ENCODE results near the gene DISC1.
"Not testable (repeated sequence)": the region's sequence is repeated elsewhere in the genome, so short reads cannot be mapped to it uniquely, and the experiment has no call there.

The DISC1 gene

DNA sequence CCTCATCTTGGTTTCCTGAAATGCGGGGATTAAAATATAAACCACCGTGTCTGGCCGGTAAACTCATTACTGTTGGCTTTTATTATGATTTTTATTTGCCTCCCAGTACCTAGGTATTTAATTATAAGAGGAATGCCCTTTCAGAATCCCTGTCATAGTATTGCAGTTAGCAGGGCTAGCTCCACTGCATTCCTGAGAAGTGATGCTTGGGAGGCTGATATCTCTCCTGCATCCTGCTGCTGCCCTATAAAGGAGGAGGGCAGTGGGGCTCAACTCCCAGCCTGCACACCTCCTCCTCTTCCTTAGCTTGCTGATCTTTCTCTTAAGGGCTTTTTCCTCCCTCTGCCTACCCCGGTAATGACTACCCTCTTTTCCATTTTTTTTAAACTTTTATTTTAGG is 19.9 kb upstream of the DISC1 start:
- DNase-seq, result no peak

DNA sequence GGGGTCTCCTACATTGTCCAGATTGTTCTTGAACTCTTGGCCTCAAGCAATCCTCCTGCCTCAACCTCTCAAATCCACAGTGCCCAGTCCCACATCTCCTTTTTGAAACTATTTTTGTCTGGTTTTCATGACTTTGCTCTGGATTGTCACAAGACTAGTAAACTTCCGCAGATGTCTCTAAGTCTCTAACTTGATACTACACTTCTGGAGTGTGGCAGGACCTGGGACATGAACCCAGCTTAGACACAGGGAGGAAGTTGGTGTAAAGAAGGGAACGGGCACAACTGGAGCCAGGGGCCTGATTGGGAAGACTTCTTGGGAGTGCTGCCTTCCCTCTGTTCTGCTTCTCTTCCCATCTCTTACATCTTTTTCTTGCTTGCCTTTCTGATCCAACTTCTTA is 16.2 kb upstream of the DISC1 start:
- DNase-seq, result no peak

DNA sequence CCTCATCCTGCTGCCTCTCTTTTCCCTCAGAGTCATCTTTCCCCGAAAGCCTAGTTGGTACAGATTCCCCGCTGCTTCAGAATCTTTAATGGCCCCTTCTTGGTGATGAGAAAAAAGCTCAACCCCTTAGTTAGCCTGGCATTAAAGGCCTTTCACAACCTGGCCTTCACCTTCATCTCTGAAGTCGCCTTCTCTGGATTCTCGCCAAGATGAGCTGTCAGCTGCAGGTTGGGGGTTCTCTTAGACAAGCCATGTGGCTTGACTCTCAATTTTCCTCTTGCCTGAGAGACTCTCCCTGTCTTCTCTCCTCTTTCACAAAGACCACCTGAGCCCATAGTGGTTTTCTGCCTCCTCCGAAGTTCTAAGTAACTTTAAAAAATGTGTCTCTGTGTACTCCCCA is 15.5 kb upstream of the DISC1 start:
- DNase-seq, result no peak

DNA sequence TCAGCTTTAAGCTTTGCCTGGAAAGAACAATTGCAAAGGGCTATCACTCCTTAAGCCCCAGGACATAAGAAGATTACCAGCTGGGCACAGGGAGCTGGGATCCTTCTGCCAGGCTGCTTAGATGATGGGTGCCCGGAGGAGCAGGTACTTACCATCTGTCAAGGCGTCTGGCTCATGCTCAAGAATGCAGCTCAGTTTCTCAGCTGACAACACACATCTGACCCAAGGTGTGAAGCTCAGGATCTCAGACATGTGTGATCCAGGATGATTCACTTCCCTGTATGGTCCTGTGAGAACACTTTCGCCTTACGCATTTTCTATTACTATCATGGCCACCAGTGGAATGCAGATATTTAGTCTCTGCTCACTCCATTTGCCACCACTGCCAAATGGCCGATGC is 14.7 kb upstream of the DISC1 start:
- DNase-seq, result no peak

DNA sequence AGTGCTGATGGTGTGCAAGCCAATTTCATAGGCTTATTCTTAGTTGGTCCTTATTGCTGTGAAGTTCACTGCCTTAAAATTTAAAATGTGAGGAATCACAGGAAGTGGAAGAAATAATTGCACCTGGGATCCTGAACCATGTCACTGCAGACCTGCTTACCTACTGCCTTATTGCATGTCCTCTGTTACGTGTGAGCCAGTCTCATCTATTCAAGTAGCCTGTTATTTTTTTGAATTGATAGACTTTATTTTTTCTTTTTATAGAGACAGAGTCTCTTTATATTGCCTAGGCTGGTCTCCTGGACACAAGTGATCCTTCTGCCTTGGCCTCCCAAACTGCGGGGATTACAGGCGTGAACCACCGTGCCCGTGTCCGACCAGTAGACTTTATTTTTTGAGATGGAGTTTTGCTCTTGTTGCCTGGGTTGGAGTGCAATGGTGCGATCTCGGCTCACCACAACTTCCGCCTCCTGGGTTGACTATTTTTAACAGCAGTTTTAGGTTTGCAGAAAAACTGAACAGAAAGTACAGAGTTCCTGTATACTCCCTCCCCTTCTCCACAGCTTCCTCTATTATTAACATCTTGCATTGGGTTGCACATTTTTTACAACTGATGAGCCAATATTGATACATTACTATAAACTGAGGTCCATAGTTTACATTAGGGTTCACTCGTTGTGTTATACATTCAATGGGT is 14.0 kb upstream of the DISC1 start:
- DNase-seq, result peak; percentile 37

DNA sequence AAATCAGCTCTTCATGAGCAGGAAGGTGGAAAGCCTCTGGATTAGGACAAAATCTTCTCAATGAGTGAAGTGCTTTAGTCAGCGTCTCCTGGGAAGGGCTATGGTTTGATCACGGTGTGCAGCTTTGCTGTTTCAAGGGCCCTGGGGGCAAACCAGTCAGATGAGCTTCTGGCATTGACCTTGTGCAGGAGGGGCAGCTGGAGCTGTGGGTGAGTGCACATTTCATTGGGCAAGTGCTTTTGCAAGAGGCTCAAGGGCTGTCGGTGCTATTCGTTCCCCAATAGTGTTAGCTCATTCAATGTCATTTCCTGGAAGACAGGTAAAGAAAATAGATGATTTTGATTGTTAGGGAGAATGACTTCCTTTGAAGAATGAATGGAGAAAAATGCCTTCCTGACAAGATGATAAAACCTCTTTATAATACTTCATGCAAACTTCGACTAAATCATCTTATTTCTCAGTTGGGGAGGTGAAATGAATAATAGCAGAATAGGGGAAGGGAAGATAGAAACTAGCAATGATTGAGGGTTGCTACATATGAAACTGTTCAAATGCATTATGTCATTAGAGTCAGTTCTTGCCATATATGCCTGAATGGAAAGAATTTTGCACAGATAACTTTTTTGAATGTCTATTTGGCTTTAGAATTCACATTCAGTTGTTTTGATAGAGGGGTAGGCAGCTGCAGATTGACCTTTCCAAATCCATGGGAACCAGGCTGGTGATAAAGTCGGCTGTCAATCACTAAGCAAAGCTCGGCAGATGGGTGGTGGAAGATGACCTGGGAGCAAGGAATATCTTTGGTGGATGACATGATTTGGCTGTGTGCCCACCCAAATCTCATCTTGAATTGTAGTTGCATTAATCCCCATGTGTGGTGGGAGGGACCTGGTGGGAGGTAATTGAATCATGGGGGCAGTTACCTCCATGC is 12.9 kb upstream of the DISC1 start:
- no peak for DNase-seq

DNA sequence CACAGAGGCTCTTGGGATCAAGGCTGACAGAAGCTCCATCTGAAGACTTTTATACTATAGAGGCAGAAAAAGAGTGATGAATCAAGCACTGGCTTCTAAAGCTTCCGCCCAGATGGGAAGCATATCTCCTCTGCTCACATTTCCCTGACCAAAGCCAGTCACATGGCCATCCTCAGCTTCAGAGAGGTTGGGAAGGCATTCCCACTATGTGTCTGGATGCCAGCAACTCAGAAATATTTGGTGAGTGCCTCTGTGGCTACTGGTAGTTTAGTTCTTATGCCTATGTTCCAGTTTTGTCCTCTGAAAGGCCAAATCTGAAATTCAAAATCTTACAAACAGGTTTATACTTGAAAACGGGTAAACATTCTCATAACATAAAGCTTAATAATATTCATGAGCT is 9.9 kb upstream of the DISC1 start:
- no peak for DNase-seq

DNA sequence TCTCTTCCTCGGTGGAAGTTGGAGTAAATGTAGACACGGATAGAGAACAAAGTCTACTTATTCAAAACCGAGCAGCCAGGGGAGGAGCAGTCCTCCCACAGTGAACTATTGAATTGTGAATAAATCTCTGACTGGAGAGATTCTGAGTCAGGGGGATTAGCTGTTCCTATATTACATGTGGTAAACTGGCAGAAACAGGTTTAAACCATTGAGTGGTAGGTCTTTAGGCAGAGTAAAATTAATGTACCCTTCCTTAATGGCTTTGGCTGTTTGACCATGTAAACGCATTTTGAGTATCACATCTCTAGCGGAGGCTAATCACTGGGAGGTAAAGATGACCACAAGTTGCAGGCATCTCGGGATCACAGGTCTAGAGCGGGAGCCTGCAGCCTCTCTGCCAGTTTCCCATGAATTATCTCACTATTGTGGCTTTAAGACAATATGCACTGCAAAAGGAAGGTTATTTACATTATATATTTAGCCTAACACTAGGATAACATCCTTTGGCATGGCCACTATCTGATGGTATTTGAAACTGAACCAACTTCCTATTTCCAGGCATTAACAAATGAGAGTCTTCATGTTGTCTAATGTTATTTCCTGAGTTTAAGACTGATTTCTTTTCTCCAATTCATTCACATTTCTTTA is 7.9 kb upstream of the DISC1 start:
- no peak for DNase-seq

DNA sequence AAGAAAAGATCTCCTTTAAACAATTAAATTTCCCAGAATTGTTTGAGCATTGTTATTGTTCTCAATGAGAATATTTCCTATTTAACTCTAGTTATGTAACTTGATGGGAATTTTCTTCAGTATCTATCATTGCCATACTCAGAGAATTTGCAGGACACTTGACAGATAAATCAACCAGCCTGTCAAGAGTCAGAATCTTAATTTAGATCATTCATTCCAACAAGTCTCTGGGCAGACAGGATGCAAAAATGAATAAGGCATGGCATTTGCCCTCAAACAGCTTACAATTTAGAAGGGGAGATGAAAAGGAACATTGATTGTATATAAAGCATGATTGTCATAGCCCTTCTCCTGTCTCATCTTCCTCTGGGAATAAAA is 7.3 kb upstream of the DISC1 start:
- DNase-seq, result no peak

DNA sequence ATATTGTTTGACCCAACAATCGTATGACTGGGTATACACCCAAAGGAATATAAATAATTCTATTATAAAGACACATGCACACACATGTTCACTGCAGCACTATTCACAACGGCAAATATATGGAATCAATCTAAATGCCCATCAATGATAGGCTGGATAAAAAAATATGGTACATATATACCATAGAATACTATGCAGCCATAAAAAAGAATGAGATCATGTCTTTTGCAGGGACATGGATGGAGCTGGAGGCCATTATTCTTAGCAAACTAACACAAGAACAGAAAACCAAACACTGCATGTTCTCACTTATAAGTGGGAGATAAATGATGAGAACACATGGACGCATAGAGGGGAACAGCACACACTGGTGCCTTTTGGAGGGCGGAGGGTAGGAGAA is 1.5 kb upstream of the DISC1 start:
- DNase-seq, result not testable (repeated sequence)

DNA sequence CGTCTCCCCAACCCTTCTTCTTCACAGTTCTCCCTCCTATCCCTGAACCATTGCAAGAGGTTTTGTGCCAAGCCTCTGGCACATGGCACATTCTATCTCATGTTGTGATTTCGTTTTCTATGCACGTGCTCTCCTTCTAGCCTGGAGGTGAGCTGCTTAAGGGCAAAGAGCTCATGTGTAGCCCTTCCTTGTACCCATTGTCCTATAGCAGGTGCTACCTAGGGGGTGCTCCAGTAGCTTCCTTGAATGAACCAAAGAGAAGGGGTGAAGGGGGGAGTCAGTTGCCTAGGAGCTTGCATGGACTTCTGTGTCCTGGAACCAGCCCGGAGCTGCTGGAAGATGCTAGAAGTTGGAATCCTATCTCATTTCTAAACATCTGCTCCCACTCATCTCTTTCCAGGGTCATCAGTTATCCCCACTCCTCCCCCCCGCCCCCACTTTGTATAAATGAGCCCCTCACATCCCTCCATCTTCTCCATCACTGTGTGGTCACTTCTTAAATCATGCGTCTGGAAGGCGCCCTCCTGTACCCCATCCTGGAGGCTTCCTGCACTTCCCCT is 535 bp upstream of the DISC1 start:
- DNase-seq, result no peak

DNA sequence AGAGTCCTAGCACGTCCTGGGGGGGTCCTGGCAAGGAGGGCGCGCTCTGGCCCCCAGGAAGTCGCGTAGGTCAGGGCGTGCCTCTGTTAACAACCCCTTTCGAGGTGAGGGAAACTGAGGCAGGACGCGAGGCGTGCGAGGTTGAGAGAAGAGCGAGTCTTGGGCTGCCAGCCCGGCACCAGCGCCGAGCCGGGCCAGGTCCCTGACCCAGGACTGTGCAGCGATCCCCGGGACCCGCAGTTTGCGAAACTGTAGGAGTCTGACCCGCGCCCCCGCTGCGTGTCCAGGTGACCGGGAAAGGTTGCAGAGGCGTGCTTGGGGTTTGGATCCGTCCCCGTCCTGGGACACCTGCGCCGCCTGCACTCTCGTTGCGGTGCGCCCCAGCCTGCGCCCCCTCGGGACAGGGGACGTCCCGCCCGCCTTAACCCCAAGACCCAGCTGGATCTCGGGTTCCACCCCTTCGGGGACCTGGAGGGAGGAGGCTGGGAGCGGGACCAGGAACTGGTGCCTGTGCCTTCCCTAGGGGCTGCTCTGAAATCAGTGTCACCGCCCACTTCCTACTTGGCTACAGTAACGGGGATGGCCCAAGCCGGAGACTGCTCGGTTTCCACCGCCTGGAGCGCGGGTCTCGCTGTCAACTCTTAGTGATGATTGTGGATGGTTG is 493 bp downstream of the DISC1 start:
- peak; percentile 81 for DNase-seq

DNA sequence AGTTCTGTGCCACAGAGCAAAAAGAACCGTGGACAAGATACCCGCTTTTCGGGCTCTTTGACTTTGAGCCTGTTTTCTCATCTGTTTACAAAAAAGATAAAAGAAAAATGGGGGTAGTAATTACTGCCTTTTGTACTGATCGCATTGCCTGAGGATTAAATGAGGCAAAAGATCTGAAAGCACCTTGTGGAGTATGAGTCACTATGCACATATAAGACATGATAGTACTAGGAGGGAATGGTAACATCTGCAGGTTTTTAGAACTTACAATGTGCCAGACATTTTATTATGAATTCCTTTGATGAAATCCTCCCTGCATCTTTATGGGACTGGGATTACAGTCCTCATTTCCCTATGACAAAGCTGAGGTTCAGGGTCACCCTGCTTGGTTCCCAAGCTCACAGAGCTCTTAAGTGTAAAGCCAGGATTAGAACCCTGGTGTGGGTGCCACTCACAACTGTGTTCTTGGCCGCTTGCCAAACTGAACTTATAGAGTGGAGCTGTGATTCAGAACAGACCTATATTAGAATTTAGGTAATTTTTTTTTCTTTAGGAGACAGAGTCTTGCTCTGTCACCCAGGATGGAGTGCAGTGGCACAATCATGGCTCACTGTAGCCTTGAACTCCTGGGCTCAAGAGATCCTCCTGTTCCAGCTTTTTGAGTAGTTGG is 1.8 kb downstream of the DISC1 start:
- no peak for DNase-seq

DNA sequence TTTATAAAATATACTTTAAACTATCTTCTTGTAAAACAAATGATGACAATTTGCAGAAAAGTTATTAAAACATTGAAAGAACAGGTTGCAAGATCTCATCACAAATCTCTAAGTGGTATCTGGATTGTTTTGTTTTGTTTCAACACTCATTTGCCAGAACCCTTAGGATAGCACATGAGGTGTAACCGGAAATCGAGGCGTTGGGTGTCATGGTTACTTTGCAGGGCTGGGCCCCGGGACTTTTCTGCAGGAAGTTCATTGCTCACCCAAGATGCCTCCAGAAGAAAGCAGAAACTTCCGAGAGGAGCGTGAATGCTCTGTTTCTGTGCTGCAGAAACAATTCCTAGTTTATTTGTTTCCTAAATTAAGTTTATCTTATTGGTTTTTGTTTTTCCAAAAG is 2.5 kb downstream of the DISC1 start:
- no peak for DNase-seq

DNA sequence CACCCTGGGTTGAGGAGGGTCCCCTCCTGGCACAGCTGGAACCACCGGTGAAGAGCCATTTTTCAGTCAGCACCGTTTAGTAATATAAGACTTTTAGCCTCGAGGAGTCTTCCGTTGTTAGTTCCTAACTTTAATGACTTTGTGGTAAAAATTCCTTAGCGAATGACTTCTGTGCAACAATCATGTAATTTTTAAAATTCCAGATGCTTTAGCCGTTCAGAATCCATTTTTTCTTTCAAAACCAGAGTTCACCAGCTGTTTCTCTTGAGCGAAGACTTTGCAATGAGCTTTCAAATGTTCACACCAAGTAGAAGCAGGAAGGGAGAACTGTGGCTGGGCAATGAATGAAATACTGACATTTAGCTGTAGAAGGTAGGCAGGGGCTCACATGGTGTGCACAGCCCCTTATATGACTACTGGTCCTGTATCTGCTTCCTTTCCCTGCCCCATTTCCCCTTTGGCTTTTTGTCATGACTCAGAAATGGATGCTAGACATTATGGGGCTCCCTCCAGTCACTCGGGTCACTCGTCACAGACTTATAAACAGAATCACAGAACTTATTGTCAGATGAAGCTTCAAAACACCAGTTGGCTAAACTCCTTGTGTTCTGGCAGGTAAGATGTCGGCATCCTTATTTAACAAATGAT is 4.1 kb downstream of the DISC1 start:
- no peak for DNase-seq

DNA sequence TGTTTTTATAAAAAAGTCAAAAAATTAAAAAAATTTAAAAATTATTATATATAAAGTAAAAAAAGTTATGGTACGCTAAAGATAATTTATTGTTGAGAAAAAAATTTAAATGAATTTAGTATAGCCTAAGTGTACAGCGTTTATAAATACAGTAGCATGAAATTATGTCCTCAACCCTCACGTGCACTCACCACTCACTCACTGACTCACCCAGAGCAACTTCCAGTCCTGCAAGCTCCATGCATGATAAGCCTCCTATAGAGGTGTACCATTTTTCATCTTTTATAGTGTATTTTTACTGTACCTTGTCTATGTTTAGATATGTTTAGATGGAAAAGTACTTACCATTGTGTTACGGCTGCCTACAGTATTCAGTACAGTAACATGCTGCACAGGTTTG is 5.1 kb downstream of the DISC1 start:
- no peak for DNase-seq

DNA sequence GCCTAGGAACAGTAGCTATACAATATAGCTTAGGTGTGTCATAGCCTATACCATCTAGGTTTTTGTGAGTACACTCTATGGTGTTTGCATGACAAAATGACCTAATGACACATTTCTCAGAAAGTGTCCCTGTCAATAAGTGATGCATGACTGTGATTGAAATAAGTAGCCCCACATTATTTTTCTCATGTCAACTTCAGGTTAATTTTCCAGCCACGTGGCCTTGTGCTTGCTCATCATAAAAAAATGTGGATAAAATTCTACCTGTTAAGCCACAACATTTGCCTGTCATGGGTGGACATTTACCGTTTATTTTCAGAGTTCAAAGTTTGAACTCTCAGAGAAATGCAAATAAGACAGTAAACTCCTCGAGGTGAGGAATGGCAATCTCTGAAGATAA is 5.5 kb downstream of the DISC1 start:
- no peak for DNase-seq

DNA sequence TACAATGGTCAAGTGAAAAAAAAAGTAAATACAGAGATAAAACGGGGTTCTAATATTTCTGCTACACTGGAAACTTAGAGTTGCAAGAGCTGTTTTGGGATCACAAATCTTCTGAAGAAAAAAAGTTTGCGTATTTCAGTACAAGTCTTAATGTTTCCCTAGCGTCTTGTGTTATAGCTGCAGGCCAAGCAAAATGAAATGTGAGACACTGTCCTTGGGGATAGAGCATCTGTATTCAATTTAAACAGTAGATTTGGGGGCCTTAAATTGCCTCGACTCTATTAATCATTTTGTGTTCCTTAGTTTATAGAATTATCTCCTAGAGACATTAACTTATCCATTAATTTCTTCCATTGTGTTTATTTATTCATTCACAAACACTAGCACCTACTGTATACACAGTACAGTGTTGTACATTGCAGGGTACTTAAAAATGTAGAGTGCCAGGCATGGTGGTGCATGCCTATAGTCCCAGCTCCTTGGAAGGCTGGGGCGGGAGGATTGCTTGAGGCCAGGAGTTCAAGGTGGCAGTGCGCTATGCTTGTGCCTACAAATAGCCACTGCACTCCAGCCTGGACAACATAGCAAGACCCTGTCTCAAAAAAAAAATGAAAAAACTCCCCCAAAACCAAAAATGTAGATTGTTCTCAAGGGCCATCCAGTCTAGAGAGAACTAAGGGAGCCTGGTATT is 7.9 kb downstream of the DISC1 start:
- DNase-seq, result no peak

DNA sequence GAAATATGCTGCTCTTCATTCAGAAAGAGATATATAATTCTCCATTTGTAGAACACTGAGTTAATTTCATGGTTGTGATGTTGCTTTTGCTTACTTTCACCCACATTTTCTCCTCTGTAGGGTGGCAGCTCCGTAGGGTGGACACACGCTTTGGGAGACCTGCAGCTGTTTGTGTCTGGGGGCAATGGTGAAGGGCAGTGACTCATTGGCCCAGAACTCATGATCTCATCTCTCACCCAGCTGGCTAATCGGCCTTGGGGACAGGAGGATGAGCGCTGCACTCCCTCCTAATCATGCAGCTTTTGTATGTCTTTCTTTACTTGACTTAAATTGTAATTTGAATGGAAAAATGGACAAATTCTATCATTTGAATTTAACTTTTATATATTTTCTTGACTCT is 9.6 kb downstream of the DISC1 start:
- DNase-seq, result no peak

DNA sequence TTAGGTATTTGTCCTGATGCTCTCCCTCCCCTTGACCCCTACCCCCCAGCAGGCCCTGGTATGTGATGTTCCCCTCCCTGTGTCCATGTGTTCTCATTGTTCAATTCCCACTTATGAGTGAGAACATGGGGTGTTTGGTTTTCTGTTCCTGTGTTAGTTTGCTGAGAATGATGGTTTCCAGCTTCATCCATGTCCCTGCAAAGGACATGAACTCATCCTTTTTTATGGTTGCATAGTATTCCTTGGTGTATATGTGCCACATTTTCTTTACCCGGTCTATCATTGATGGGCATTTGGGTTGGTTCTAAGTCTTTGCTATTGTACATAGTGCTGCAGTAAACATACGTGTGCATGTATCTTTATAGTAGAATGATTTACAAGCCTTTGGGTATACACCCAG is 10.3 kb downstream of the DISC1 start:
- not testable (repeated sequence) for DNase-seq

DNA sequence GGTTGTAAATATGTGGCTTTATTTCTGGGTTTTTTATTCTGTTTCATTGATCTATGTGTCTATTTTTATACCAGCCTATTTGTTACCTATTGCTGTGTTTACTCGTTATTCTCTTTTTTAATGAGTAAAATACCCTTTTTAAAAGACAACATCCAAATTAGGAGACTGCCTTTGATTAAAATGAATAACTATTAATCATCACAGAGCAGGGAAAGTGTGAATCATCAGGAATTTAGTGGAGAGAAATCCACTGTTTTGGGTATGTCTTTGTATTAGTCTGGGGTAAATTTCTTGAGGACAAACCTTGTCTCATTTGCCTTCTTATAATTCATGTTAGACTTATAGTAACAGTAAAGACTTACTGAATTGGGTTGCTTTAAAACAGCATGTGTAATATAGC is 12.1 kb downstream of the DISC1 start:
- DNase-seq, result no peak
